ENCODE measurements around the gene ARHGAP12. TPM values are rescaled to one million over a fixed set of nuclear protein-coding genes. Genes with fewer than 3 reads are reported as not detected.

The ARHGAP12 gene
- total RNA-seq, 1 donor from 2014 or later: 32.2 TPM

DNA sequence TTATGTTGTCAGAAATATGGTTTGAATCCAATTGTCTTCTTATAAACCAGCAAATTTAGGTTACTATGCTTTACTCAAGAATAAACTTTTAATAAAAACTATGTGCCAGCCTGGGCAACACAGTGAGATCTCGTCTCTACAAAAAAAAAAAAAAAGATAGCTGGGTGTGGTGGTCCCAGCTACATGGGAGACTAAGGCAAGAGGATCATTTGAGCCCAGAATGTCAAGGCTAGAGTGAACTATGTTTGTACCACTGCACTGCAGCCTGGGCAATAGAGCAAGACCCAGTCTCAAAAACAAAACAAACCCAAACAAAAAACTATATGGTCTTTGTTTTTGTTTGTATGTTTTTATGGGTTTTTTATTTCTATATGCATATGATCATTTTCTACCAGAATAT lies 7.5 kb upstream of the ARHGAP12 start:
- peaks cover 21% of the 10 kb centered on the region for H3K4me1 ChIP-seq
- TF ChIP-seq, protein P1, sequence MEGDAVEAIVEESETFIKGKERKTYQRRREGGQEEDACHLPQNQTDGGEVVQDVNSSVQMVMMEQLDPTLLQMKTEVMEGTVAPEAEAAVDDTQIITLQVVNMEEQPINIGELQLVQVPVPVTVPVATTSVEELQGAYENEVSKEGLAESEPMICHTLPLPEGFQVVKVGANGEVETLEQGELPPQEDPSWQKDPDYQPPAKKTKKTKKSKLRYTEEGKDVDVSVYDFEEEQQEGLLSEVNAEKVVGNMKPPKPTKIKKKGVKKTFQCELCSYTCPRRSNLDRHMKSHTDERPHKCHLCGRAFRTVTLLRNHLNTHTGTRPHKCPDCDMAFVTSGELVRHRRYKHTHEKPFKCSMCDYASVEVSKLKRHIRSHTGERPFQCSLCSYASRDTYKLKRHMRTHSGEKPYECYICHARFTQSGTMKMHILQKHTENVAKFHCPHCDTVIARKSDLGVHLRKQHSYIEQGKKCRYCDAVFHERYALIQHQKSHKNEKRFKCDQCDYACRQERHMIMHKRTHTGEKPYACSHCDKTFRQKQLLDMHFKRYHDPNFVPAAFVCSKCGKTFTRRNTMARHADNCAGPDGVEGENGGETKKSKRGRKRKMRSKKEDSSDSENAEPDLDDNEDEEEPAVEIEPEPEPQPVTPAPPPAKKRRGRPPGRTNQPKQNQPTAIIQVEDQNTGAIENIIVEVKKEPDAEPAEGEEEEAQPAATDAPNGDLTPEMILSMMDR (IDR thresholded peaks at IDR 0.05): no peak
- TF ChIP-seq POLR2AphosphoS5 (IDR thresholded peaks at IDR 0.05; ENCODE audit: insufficient read depth in 1 of 2, low read depth in 1 of 2) (no peak), POLR2A (IDR thresholded peaks at IDR 0.05) (no peak)
- no peak for DNase-seq (ENCODE audit: extremely low spot score in 2 of 2)
- H3K27ac ChIP-seq: no peak overlapping the region
- no peaks in the 10 kb centered on the region for H3K9me3 ChIP-seq
- no peak overlapping the region for H3K4me3 ChIP-seq
- H3K27me3 ChIP-seq: no peaks in the 10 kb centered on the region
- H3K36me3 ChIP-seq: no peaks in the 10 kb centered on the region
- intact Hi-C loops (cut with DNase I): no loop called here

DNA sequence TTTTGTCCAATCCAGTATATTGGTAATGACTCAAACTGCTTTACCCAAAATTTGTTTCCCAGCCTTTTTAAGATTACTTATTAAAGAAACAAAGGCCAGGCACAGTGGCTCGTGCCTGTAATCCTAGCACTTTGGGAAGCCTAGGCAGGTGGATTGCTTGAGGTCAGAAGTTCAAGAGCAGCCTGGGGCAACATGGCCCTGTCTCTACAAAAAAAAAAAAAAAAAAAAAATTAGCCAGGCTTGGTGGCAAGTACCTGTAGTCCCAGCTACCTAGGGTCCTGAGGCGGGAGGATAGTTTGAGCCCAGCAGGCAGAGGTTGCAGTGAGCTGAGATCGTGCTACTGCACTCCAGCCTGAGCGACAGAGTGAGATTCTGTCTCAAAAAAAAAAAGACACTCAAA lies 7.0 kb upstream of the ARHGAP12 start:
- Histone ChIP-seq H3K27me3 (no peaks in the 10 kb centered on the region), H3K27ac (no peak overlapping the region)
- intact Hi-C loops (cut with DNase I): no loop called here

DNA sequence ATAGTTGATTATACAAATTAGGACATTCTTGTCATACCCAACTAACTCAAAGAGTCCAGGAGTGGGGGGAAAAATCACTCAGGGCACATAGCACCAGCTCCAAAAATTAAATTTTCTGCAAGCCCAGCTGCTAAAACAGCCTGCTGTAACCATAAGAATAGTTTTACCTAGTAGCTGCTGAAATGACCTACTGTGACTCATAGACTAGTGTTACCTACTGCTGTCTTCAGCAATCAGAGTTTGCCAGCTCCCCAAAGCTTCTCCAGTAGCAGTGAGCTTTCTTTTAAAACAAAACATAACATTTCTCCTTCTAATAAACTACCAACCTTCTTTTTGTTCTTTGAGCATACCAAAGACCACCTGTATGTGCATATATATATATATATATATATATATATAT lies 4.2 kb upstream of the ARHGAP12 start:
- H3K27ac ChIP-seq: no peak overlapping the region
- no peak overlapping the region for H3K4me3 ChIP-seq
- intact Hi-C loops (cut with DNase I): no loop called here
- H3K27me3 ChIP-seq: no peaks in the 10 kb centered on the region
- H3K9me3 ChIP-seq: no peaks in the 10 kb centered on the region
- H3K36me3 ChIP-seq: no peaks in the 10 kb centered on the region
- TF ChIP-seq, protein P1 (IDR thresholded peaks at IDR 0.05): no peak
- no peak for DNase-seq (ENCODE audit: extremely low spot score in 2 of 2)
- peaks cover 10% of the 10 kb centered on the region for H3K4me1 ChIP-seq

More for the DNA sequence above, 7.0 kb upstream of the ARHGAP12 start:
- Histone ChIP-seq H3K9me3 (no peaks in the 10 kb centered on the region), H3K4me1 (peaks cover 17% of the 10 kb centered on the region), H3K4me3 (no peak overlapping the region), H3K36me3 (no peaks in the 10 kb centered on the region)
- DNase-seq (ENCODE audit: extremely low spot score in 2 of 2): no peak
- TF ChIP-seq, protein P1 (IDR thresholded peaks at IDR 0.05): no peak
- no peak for TF ChIP-seq POLR2AphosphoS5 (IDR thresholded peaks at IDR 0.05; ENCODE audit: insufficient read depth in 1 of 2, low read depth in 1 of 2)
- TF ChIP-seq POLR2A (IDR thresholded peaks at IDR 0.05): no peak

DNA sequence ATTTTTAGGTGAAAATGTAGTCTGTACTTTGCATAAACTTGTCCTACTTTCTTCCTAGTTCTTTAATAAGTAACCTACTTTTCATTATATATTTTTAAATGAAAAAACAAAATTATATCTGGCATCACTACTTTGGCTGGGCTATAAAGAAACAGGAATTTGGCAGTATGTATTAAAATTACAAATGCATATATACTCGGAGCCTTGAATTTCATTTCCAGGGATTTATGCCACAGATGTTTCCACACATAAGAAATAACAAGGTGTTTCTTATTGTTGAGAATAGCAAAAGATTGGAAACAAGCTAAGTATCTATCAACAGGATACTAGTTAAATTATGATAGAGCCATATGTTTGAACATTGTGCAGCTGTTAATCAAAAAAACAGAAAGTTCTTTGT lies 2.2 kb upstream of the ARHGAP12 start:
- Histone ChIP-seq H3K27ac (peak overlapping the region; percentile 98), H3K4me3 (peak overlapping the region in 1 of 2 donors; percentile 99), H3K9me3 (no peaks in the 10 kb centered on the region), H3K27me3 (no peaks in the 10 kb centered on the region), H3K36me3 (no peaks in the 10 kb centered on the region), H3K4me1 (peaks cover 18% of the 10 kb centered on the region)
- no peak for DNase-seq (ENCODE audit: extremely low spot score in 2 of 2)
- intact Hi-C loops (cut with DNase I): no loop called here
- no peak for TF ChIP-seq POLR2AphosphoS5 (IDR thresholded peaks at IDR 0.05; ENCODE audit: insufficient read depth in 1 of 2, low read depth in 1 of 2)
- no peak for TF ChIP-seq POLR2A (IDR thresholded peaks at IDR 0.05)
- TF ChIP-seq, protein P1 (IDR thresholded peaks at IDR 0.05): no peak

DNA sequence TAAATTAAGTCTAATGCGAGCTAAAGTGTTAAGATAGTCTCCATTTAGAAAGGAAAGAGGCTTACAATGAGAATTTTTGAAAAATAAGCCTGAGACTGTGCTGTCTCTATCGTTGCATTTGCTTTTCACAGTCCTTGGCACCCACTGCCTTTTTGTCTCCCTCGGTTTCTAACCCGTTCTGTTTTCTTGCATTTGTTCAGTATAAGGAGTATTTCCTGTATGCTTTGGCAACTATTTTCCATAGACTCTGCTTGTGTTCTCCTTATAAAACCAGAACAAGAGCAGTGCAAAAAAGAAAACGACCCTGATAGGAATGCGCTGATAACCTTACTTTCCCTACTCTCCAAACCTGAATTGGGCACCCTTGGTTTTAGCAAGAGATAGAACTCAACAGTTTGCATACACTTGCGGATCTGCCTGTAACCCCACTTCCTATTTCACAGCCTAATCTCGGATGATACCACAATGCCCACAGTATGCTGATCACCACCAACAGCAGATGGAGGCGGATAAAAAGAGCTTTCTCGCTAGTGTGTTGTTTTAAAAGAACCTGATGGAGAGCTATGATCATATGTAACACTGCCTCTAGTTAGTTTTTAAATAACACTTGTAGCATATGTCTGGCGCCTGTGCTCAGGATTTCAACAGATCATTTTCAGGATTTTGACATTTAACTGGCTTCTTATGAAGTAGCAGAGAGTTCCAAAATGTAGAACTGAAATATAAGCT lies 1.6 kb upstream of the ARHGAP12 start:
- intact Hi-C loops (cut with DNase I): no loop called here
- Histone ChIP-seq H3K36me3 (no peaks in the 10 kb centered on the region), H3K4me3 (peak overlapping the region; percentile 98 to 99), H3K9me3 (no peaks in the 10 kb centered on the region), H3K27ac (peak overlapping the region; percentile 98), H3K4me1 (peaks cover 25% of the 10 kb centered on the region), H3K27me3 (no peaks in the 10 kb centered on the region)
- TF ChIP-seq, protein P1 (IDR thresholded peaks at IDR 0.05): no peak
- TF ChIP-seq POLR2A (IDR thresholded peaks at IDR 0.05) (no peak), POLR2AphosphoS5 (IDR thresholded peaks at IDR 0.05; ENCODE audit: insufficient read depth in 1 of 2, low read depth in 1 of 2) (no peak)
- DNase-seq (ENCODE audit: extremely low spot score in 2 of 2): no peak

All from vagina (tissue), 2 donors.